MM.1S (cell line): ENCODE results near the gene PDZRN3.

Source experiments
- CTCF ChIP-seq: fragments of 300-600 bp; sonication (generic); IDR thresholded peaks from 2 replicates; pipeline ENCODE4 v1.5.1; 2016; ENCODE audit warnings: antibody characterized with exemption, low read length, mixed read lengths
- EZH2 ChIP-seq: fragments of 300-600 bp; sonication (generic); optimal IDR thresholded peaks from 2 replicates; pipeline ENCODE3; 2017; ENCODE audit warnings: low read depth, mild to moderate bottlenecking, antibody characterized with exemption, low read length, mixed read lengths
- EZH2phosphoT487 ChIP-seq: fragments of 300-600 bp; sonication (generic); IDR thresholded peaks from 2 replicates; pipeline ENCODE4 v1.6.1; 2018; ENCODE audit warnings: antibody characterized with exemption, low read length

DNA sequence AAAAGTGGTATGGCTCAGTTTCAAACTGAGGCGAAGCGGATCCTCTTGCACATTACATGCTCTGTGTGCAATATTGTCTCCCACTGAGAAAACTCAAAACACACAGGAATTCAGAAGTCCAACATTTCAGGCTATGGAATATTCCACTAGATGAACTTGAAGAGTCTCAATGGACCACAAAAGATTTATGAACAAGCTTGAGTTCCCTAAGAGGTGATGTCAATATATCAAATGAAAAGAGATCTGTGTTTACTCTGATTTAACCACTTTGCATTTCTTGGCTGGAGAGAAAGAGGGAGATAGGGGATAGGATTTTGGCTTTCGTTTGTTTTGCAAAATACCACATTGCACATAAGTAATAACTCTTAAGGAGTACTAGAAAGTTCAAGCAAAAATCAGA, 20.3 kb downstream of the PDZRN3 start:
- TF ChIP-seq CTCF (no peak), EZH2 (no peak), EZH2phosphoT487 (no peak)
